Measurements from ENCODE around the gene TGFBR3L. TPM values are rescaled to one million over a fixed set of nuclear protein-coding genes. Genes with fewer than 3 reads are reported as not detected.

The TGFBR3L gene
- total RNA-seq, 2 donors from 2014 or later: 22.1 to 26.7 TPM

DNA sequence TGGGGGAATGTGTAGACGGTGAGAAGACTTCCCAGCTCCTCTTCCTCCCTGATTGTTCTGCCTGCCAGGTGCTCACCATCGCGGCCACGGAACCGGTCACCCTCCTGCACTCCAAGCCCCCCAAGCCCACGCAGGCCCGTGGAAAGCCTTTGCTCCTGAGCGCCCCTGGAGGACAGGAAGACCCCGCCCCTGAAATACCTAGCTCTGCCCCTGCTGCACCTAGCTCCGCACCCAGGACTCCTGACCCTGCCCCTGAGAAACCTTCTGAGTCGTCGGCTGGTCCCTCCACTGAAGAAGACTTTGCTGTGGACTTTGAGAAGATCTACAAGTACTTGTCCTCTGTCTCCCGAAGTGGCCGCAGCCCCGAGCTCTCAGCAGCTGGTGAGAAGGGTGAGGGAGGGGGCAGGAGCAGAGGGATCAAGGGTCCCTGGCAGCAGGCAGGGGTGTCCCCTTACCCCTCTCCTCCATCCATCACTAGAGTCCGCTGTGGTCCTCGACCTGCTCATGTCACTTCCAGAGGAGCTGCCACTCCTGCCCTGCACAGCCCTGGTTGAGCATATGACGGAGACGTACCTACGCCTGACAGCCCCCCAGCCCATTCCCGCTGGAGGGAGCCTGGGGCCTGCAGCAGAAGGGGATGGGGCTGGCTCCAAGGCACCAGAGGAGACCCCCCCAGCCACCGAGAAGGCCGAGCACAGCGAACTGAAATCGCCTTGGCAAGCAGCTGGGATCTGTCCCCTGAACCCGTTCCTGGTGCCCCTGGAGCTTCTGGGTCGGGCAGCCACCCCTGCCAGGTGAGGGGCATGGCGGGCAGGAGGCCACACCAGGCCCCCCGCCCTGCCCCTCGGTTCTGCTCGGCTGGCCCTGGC is 7.6 kb downstream of the TGFBR3L start:
- Histone ChIP-seq H3K9me3 (no peaks in the 10 kb centered on the region), H3K4me3 (no peak overlapping the region), H3K27ac (no peak overlapping the region), H3K27me3 (peaks cover 0 to 9% of the 10 kb centered on the region in 2 donors), H3K4me1 (peaks cover 0 to 60% of the 10 kb centered on the region in 2 donors), H3K36me3 (peaks cover 15% of the 10 kb centered on the region)
- DNase-seq (ENCODE audit: low spot score): no peak
- TF ChIP-seq, protein P1, sequence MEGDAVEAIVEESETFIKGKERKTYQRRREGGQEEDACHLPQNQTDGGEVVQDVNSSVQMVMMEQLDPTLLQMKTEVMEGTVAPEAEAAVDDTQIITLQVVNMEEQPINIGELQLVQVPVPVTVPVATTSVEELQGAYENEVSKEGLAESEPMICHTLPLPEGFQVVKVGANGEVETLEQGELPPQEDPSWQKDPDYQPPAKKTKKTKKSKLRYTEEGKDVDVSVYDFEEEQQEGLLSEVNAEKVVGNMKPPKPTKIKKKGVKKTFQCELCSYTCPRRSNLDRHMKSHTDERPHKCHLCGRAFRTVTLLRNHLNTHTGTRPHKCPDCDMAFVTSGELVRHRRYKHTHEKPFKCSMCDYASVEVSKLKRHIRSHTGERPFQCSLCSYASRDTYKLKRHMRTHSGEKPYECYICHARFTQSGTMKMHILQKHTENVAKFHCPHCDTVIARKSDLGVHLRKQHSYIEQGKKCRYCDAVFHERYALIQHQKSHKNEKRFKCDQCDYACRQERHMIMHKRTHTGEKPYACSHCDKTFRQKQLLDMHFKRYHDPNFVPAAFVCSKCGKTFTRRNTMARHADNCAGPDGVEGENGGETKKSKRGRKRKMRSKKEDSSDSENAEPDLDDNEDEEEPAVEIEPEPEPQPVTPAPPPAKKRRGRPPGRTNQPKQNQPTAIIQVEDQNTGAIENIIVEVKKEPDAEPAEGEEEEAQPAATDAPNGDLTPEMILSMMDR (IDR thresholded peaks at IDR 0.05): no peak

DNA sequence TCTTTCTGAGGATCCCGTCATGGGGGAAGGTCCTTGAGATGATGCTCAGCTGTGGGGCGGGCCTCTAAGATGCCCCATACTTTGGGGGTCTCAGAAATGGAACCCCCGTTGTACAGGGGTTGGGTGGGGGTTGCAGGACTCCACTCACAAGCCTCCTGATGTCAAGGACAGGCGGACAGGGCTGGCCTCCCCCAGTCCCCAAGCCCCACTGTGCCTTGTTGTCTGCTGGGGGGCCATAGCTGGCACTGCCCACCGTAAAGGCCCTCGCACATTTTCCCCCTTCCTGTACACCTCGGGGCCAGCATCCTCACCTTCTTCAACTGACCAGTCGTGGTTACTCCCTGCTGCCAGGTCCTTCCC is 8.2 kb downstream of the TGFBR3L start:
- DNase-seq (ENCODE audit: low spot score): no peak

DNA sequence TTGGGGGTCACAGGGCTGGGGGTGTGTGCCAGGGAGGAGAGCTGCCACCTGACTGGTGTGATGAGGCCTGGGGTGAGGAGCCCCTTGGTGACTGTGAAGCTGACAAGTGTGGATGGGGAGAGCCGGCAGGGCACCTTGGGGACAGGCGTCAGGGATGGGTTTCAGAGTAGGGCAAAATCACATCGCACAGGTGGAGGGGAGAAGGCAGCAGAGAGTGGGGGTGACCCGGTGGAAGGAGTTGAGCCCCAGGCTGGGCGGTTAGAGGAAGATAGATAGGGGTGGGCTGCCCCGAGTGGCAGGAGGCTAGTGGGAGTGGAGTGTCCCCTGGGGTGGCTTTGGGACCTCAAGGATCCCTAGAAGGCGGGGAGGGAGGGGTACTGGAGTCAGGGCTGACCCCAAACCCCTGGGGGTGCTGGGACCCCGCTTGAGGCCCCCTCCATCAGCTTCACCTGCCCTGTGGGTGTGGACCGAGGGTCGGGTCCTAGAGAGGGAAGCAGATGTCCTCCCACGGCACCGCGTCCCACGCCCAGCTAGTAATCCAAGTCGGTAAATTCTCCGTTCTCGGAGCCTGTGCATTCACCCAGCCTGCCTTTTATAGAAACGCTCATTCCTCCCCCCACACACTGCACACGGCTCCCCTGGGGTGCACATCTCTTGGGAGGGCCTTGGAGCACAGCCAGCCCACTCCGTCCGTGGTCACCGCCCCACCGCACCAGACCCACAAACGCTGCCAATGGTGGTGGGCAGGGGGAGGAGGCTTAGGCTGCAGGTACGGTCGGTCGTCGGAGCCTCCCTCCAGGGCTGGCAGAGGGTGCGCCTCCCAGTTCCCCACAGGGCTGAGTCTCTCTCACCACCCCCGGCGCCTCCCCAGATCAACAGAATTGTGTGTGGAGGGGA is 8.9 kb downstream of the TGFBR3L start:
- DNase-seq (ENCODE audit: low spot score): no peak
- H3K27ac ChIP-seq: no peak overlapping the region
- no peaks in the 10 kb centered on the region for H3K9me3 ChIP-seq
- H3K27me3 ChIP-seq: no peaks in the 10 kb centered on the region
- H3K4me1 ChIP-seq: peaks cover 0 to 65% of the 10 kb centered on the region in 2 donors
- peaks cover 15% of the 10 kb centered on the region for H3K36me3 ChIP-seq
- TF ChIP-seq, protein P1 (IDR thresholded peaks at IDR 0.05): no peak
- H3K4me3 ChIP-seq: no peak overlapping the region

More for the DNA sequence above, 8.2 kb downstream of the TGFBR3L start:
- Histone ChIP-seq H3K4me3 (no peak overlapping the region), H3K9me3 (no peaks in the 10 kb centered on the region), H3K36me3 (peaks cover 15% of the 10 kb centered on the region), H3K27me3 (peaks cover 0 to 4% of the 10 kb centered on the region in 2 donors), H3K4me1 (peaks cover 0 to 60% of the 10 kb centered on the region in 2 donors), H3K27ac (no peak overlapping the region)
- TF ChIP-seq, protein P1 (IDR thresholded peaks at IDR 0.05): no peak

DNA sequence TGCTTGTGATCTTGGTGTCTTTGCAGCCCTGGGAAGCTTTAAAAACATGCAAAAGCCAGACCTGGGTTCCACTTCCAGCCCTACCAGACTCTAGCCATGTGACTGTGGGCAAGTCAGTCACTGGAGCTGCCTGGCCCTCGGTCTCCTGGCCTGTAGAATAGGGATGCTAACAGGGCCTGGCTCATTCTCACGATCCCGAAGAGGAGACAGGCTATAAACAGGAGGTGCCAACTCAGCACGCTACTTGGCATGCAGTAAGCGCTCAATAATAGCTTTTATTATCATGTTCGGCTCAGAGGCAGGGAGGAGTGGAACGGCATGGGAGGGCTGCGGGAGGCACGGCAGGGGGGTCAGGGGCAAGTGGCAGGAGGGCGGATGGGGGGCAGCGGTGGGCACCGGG is 9.6 kb downstream of the TGFBR3L start:
- Histone ChIP-seq H3K36me3 (peaks cover 15% of the 10 kb centered on the region), H3K27me3 (no peaks in the 10 kb centered on the region), H3K4me3 (no peak overlapping the region), H3K27ac (no peak overlapping the region), H3K9me3 (no peaks in the 10 kb centered on the region), H3K4me1 (peaks cover 0 to 66% of the 10 kb centered on the region in 2 donors)
- TF ChIP-seq, protein P1 (IDR thresholded peaks at IDR 0.05): no peak
- DNase-seq (ENCODE audit: low spot score): no peak

DNA sequence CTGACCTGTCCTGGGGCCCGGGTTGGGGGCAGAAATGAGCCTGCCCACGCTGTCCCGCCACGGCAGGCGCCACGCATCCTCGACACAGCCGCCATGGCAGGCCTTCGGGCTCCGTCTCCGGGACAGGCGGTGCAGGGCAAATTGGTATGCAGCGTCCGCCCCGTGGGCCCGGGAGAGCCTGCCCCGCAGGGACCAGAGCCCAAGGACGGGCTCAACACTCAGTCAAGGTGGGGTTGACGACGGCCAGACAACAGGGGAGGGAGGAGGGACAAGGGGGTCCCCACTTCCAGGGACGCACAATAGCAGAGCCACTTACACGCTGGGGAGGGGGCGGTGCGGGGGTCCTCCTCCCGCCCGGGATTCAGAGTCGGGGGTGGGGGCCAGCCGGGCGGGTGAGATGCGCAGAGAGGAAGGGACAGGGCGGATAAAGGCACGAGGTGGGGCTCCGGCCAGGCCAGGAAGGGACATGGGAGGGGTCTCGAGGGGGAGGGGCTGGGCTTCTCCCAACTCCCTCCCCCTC is 10.1 kb downstream of the TGFBR3L start:
- no peak for DNase-seq (ENCODE audit: low spot score)
- H3K4me1 ChIP-seq: peaks cover 0 to 66% of the 10 kb centered on the region in 2 donors
- peak overlapping the region in 1 of 2 donors; percentile 54 for H3K4me3 ChIP-seq
- peaks cover 15% of the 10 kb centered on the region for H3K36me3 ChIP-seq
- H3K9me3 ChIP-seq: no peaks in the 10 kb centered on the region
- TF ChIP-seq, protein P1 (IDR thresholded peaks at IDR 0.05): no peak
- no peak overlapping the region for H3K27ac ChIP-seq
- no peaks in the 10 kb centered on the region for H3K27me3 ChIP-seq

Data from right atrium auricular region (tissue), 2 donors.